Measurements from ENCODE around the gene PITPNM3. TPM values are rescaled to one million over a fixed set of nuclear protein-coding genes. Genes with fewer than 3 reads are reported as not detected.

Gene PITPNM3
- total RNA-seq, 2 experiments from 2014 or later: 0.53 to 0.63 TPM

DNA sequence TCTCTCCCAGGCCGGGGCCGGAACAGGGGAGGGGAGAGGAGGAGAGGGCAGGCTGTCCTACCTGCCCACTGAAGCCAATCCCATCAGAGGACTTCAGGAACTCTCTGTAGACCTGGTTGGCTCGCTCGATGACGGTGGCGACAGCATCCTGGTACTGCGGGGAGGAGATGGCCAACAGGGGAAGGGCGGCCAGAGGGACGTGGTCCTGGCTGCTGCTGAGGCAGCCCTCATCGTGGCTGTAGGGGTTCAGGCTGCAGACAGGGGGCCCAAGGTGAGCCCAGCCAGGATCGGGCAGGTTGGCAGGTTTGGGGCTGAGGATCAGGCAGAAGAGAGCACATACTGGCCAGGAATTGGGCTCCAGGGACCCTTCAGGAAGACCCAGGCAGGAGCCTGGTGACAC is 77.9 kb downstream of the PITPNM3 start:
- DNase-seq: no peak
- H3K36me3 Mint-ChIP-seq (ENCODE audit: low read depth): no peaks in the 10 kb centered on the region
- CTCF ChIA-PET: no interaction called here
- H3K4me1 Mint-ChIP-seq: no peaks in the 10 kb centered on the region
- H3K27ac Mint-ChIP-seq: no peak overlapping the region
- POLR2A ChIA-PET: no interaction called here
- H3K4me3 Mint-ChIP-seq: no peak overlapping the region
- peaks cover 1% of the 10 kb centered on the region for H3K27me3 Mint-ChIP-seq
- H3K9me3 Mint-ChIP-seq: no peaks in the 10 kb centered on the region

DNA sequence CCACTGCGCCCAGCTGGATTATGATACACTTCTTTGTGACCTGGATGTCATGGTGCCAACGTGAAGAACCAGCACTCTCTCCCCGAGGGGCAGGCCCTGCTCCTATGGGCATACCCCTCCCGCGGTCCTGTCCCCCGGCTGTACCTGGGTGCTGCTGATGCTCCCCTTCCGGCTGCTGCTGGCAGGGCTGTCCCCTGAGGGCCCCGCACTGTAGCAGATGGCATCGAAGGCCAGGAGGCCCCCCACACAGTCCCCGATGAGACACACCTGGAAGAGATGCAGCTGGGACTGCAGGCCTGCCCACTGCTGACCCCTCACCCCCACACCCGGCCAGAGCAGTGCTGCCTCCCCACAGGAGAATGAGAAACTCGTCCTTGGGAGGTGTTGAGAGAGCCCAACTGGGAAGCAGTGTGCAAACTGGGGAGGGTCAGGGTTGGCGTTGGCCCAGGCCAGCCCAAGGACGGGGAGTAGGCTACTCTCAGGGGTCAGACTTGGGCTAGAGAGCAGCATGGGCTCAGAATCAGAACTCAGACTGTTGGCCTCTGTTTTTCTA is 78.4 kb downstream of the PITPNM3 start:
- ChIA-PET CTCF (no interaction called here), POLR2A (no interaction called here)
- H3K9me3 Mint-ChIP-seq: no peaks in the 10 kb centered on the region
- no peak for DNase-seq
- H3K27ac Mint-ChIP-seq: no peak overlapping the region
- peaks cover 1% of the 10 kb centered on the region for H3K27me3 Mint-ChIP-seq
- H3K36me3 Mint-ChIP-seq (ENCODE audit: low read depth): no peaks in the 10 kb centered on the region
- no peaks in the 10 kb centered on the region for H3K4me1 Mint-ChIP-seq
- no peak overlapping the region for H3K4me3 Mint-ChIP-seq

DNA sequence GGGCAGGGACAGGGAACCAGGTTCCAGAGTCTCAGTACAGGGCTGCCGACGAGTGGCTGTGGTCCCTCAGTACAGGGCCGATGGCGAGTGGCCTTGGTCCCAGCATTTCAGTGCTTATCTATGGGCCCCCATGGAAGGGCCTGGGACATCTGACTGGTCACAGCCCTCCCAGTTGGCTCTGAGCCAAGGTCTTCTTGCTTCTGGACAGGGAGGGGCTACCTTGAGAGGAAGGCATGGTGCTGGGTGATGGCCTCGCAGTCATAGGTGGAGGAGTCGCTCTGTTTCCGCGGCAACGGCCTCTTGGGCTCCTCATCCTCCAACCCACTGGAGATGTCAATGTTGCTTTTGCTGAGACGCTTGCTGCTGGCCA is 79.6 kb downstream of the PITPNM3 start:
- no peak overlapping the region for H3K27ac Mint-ChIP-seq
- H3K36me3 Mint-ChIP-seq (ENCODE audit: low read depth): no peaks in the 10 kb centered on the region
- ChIA-PET POLR2A (no interaction called here), CTCF (interaction anchor here (1.1 kb wide), 1 partner anchor 172 kb away, joined by 3 read pairs; no protein-coding TSS in a partner anchor)
- H3K9me3 Mint-ChIP-seq: no peaks in the 10 kb centered on the region
- DNase-seq: no peak
- no peak overlapping the region for H3K4me3 Mint-ChIP-seq
- H3K27me3 Mint-ChIP-seq: peaks cover 1% of the 10 kb centered on the region
- no peaks in the 10 kb centered on the region for H3K4me1 Mint-ChIP-seq

DNA sequence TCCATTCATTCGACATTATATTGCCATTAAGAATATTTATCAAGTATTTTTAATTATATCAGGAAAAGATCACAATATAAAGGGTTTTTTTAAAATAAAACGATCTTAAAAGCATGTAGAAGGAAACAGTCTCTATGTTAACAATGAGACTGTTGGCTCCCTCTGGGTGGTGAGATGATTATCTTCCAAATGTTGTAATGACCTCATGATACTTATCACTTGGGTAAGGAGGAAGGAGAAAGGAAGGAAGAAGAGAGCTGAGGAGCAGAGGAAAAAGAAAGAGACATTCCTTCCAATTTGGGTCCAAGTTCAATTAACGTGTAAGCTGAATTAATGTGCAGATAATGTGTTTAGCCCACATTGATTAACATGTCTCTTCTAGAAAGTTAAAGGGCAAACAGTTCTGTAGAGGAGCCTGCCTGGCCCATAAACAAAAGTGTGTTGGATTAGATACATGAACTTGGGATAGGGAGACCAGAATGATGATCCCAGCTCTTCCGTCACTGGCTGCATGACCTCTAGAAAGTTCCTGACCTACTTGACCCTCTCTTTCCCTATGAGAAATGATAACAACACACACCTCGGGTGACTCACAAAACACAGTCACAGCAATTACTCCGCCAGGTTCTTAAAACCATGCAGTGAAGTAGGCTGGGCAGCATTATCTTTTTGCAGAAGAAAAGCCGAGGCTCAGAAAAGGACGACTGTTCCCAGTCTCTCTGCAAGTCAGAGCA is 80.1 kb downstream of the PITPNM3 start:
- no peak overlapping the region for H3K27ac Mint-ChIP-seq
- POLR2A ChIA-PET: interaction anchor here (1.1 kb wide), 1 partner anchor 199 kb away, joined by 3 read pairs; no protein-coding TSS in a partner anchor

DNA sequence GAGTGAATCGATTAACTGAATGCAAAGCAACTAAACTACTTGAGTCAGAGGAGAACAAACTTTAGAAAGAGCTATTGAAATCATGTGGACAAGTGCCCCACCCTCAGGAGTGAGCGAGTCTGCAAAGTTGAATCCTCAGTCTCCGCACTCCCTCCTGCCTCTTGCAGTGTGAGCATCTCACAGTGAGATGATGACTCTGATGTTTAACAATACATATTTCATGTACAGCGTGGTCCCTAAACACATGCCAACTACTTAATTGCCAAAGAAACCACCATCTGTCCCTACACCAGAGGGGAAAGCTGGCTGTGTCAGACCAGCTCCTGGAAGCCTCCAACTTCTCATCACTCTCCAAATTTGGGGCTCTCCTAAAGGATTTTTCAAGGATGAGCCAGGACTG is 80.9 kb downstream of the PITPNM3 start:
- ChIA-PET CTCF (interaction anchor here (0.6 kb wide), 1 partner anchor 507 kb away, joined by 3 read pairs; no protein-coding TSS in a partner anchor), POLR2A (interaction anchor here (1.1 kb wide), 1 partner anchor 200 kb away, joined by 3 read pairs; no protein-coding TSS in a partner anchor)
- H3K27ac Mint-ChIP-seq: no peak overlapping the region
- H3K9me3 Mint-ChIP-seq: no peaks in the 10 kb centered on the region
- H3K27me3 Mint-ChIP-seq: peaks cover 1% of the 10 kb centered on the region
- H3K36me3 Mint-ChIP-seq (ENCODE audit: low read depth): no peaks in the 10 kb centered on the region
- H3K4me1 Mint-ChIP-seq: no peaks in the 10 kb centered on the region
- DNase-seq: no peak
- no peak overlapping the region for H3K4me3 Mint-ChIP-seq

More for the DNA sequence above, 80.1 kb downstream of the PITPNM3 start:
- Mint-ChIP-seq H3K4me1 (no peaks in the 10 kb centered on the region), H3K27me3 (peaks cover 1% of the 10 kb centered on the region), H3K4me3 (no peak overlapping the region), H3K9me3 (no peaks in the 10 kb centered on the region), H3K36me3 (ENCODE audit: low read depth) (no peaks in the 10 kb centered on the region)
- CTCF ChIA-PET: interaction anchor here (1.1 kb wide), 1 partner anchor 172 kb away, joined by 3 read pairs; no protein-coding TSS in a partner anchor
- no peak for DNase-seq

DNA sequence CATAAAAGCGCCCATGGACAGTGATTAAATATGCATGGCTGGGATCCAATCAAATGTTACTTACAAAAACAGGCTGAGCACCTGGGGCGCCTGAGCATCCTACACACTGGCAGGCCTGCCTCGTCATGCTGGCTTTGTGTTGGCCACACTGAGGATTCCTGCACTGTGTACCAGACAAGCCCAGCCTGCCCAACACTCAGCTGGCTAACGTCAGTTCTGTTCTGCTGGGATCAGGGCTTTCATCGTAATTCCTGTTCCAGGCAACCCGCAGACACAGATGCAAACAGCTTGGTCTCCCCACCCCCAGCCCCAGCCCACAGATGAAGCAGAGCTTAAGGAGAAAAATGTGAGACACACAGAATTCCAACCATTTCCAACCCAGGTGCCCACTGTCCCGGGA is 81.4 kb downstream of the PITPNM3 start:
- peaks cover 1% of the 10 kb centered on the region for H3K27me3 Mint-ChIP-seq
- H3K27ac Mint-ChIP-seq: no peak overlapping the region
- no peaks in the 10 kb centered on the region for H3K4me1 Mint-ChIP-seq
- no peaks in the 10 kb centered on the region for H3K36me3 Mint-ChIP-seq (ENCODE audit: low read depth)
- CTCF ChIA-PET: interaction anchor here (0.6 to 2.4 kb wide), 2 partner anchors 174 to 507 kb away, joined by 3 to 18 read pairs; no protein-coding TSS in a partner anchor
- POLR2A ChIA-PET: no interaction called here
- H3K9me3 Mint-ChIP-seq: no peaks in the 10 kb centered on the region
- no peak overlapping the region for H3K4me3 Mint-ChIP-seq
- DNase-seq: no peak

DNA sequence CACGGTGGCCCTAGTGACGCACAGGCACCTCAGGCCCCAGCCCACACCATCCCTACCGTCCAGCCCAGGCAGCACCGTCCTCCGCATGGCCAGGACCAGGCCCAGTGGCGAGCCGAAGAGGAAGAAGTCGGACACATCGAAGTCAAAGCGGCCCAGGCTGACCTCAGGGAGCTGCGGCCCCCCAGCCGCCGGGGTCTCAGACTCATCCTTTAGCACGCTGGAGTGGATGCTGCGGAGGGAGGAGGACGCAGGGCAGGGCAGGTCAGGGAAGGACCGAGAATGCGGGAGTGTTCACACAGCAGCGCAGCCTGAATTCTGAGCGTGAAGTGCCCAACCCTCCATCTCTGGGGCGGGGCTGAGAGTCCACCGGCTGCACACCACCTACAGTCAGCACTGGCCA is 82.0 kb downstream of the PITPNM3 start:
- no peak overlapping the region for H3K27ac Mint-ChIP-seq
- CTCF ChIA-PET: interaction anchor here (2.2 to 2.4 kb wide), 2 partner anchors 164 to 174 kb away, joined by 6 to 18 read pairs; no protein-coding TSS in a partner anchor
- no peaks in the 10 kb centered on the region for H3K36me3 Mint-ChIP-seq (ENCODE audit: low read depth)

DNA sequence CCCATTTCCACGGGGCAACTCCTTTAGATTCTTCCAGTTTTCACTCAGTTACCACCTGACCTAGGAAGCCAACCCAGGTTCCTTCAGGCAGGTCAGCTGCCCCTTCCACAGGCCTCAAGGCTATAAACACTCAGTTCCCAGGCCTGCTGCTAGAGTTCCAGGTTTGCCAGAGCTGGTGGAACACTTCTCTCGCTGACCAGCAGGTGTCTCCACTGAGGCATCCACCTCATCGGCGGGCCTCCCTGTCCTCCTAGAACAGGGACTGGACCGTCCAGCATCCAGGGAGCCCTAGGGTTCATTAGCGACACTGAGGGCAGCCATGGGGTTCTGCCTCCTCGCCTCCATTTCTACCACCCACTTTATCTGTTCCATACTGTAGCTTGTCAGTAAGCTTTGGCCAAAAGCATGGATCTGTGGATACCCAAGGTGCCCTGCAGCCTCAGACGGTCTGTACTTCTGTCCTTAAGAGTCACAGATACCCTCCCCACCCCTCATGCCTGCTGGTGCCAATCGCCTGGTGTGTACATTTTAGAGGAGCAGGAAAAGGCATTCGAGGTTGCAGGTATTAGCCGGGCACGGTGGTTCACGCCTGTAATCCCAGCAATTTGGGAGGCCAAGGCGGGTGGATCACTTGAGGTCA is 83.1 kb downstream of the PITPNM3 start:
- peak; percentile 69 for DNase-seq
- Mint-ChIP-seq H3K4me1 (no peaks in the 10 kb centered on the region), H3K27me3 (no peaks in the 10 kb centered on the region), H3K4me3 (no peak overlapping the region), H3K27ac (no peak overlapping the region), H3K36me3 (ENCODE audit: low read depth) (no peaks in the 10 kb centered on the region), H3K9me3 (no peaks in the 10 kb centered on the region)
- ChIA-PET CTCF (interaction anchor here (0.6 to 3.2 kb wide), 20 partner anchors 11 to 1285 kb away, joined by 3 to 18 read pairs (median 3); partner anchors contain the start of genes C17orf100 and MED31), POLR2A (no interaction called here)

More for the DNA sequence above, 82.0 kb downstream of the PITPNM3 start:
- H3K9me3 Mint-ChIP-seq: no peaks in the 10 kb centered on the region
- POLR2A ChIA-PET: no interaction called here
- H3K27me3 Mint-ChIP-seq: peaks cover 1% of the 10 kb centered on the region
- H3K4me1 Mint-ChIP-seq: no peaks in the 10 kb centered on the region
- no peak for DNase-seq
- no peak overlapping the region for H3K4me3 Mint-ChIP-seq

DNA sequence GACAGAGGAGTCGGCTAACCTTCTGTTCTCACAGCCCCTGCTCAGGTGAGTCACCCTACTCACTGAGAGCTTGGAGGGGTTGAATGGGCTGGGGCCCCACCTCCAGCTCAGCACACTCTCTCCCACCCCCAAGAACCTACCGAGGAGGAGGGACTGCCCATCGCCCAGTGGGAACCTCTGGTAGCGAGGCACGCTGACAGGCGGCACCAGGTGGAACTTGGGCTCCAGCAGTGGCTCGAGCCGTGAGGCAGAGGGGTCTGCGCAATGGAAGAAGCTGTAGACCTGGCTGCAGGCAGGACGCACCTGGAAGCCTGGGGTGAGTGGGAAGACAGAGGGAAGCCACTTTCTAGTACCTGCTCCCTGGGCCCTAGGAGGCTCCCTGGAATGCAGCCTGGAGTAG is 83.8 kb downstream of the PITPNM3 start:
- no peak for DNase-seq
- no peak overlapping the region for H3K4me3 Mint-ChIP-seq
- CTCF ChIA-PET: interaction anchor here (0.6 to 3.2 kb wide), 19 partner anchors 10 to 277 kb away, joined by 3 to 18 read pairs (median 3); partner anchors contain the start of genes C17orf100 and MED31
- no peaks in the 10 kb centered on the region for H3K4me1 Mint-ChIP-seq
- H3K27me3 Mint-ChIP-seq: no peaks in the 10 kb centered on the region
- no peaks in the 10 kb centered on the region for H3K36me3 Mint-ChIP-seq (ENCODE audit: low read depth)
- POLR2A ChIA-PET: no interaction called here
- H3K9me3 Mint-ChIP-seq: no peaks in the 10 kb centered on the region
- H3K27ac Mint-ChIP-seq: no peak overlapping the region

DNA sequence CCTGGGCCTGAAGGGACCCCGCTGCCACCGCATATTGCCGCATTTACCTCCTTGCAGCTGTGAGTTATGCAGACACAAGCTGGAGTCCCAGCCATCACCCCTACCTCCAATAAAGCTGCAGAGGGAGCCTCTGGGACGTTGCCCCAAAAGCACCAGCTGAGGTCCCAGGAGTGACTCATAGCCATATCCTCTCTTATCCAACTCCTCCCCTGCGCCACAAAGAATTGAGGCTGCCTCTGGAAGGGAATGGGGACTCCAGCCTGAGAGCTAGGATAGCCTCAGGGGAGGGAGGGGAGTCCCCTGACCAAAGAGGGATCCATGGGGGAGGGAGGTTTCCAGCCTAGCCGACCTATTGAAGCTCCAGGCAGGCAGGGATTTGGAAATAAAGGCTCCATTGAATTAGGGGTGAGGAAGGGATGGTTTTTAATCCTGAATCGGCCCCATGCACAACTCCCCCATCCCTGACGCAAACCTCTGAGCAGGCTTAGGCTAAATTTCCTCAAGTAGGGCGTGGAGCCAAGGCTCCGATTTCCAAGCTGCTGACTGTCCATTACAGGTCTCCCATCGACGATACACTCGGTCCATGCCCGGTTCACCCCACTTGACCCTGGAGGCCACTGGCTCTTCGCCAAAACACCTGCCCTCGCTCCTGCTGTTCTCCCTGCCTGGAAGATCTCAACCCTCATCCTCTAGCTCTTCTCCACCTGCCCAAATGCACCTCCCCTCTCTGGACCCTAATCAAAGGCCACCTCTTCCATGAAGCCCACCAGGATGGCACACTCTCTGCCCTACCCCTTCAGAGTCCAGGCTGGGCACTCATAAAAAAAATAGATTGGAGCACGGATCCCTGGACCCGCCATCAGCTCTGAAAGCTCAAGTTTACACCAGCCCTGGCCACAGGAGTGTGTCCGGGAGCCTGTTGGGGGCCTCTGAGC is 84.6 kb downstream of the PITPNM3 start:
- no peaks in the 10 kb centered on the region for H3K9me3 Mint-ChIP-seq
- H3K27me3 Mint-ChIP-seq: no peaks in the 10 kb centered on the region
- no peaks in the 10 kb centered on the region for H3K4me1 Mint-ChIP-seq
- no peaks in the 10 kb centered on the region for H3K36me3 Mint-ChIP-seq (ENCODE audit: low read depth)
- H3K4me3 Mint-ChIP-seq: no peak overlapping the region
- CTCF ChIA-PET: interaction anchor here (1.1 to 3.2 kb wide), 6 partner anchors 11 to 179 kb away, joined by 3 to 14 read pairs (median 4); partner anchors contain the start of genes C17orf100 and MED31
- POLR2A ChIA-PET: no interaction called here
- H3K27ac Mint-ChIP-seq: no peak overlapping the region
- no peak for DNase-seq

DNA sequence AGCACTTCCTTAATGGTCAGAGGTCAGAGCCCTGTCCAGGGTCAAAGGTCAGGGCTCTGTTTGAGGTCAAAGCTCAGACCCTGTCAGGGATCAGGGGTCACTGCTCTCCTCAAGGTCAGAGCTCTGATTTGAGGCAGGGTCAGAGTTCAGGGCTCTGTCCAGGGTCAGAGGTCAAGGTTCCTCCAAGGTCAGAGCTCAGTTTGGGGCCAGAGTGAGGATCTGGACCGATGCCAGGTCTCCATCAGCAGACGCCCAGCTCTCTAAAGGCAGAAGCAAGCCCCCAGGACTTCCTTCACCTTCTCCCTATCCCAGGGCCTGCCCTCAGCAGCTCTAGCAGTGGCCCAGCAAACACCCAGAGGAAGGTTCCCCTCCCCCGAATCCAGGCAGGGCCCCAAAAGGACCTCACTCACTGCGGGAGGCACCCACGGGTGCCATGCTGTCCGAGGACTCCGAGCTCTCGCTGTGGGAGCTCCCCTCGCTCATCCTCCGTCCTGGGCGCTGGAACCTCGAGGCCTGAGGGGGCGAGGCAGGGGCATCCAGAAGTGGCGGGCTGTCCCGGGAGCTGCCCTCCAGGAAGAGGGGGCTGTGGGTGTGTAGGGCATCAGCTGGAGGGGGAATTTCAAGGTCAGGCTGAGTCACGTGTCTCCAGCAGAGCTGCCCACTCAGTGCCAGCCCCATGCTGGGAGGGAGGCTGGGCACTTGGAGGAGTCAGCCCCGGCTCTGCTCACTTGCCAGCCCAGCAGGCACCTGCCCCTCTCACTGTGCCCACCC is 85.4 kb downstream of the PITPNM3 start:
- Mint-ChIP-seq H3K36me3 (ENCODE audit: low read depth) (no peaks in the 10 kb centered on the region), H3K27ac (no peak overlapping the region), H3K4me3 (no peak overlapping the region), H3K27me3 (peaks cover 6% of the 10 kb centered on the region), H3K4me1 (no peaks in the 10 kb centered on the region), H3K9me3 (no peaks in the 10 kb centered on the region)
- DNase-seq: no peak
- ChIA-PET CTCF (interaction anchor here (0.6 to 3.2 kb wide), 5 partner anchors 13 to 180 kb away, joined by 3 to 14 read pairs (median 4); partner anchors contain the start of genes C17orf100, KIAA0753 and MED31), POLR2A (no interaction called here)
